HepG2 (cell line): ENCODE data around the gene KCNS1. TPM values are rescaled to one million over a fixed set of nuclear protein-coding genes. Genes with fewer than 3 reads are reported as not detected.

Source experiments
- ATAC-seq: fragments of 200-7000 bp; cut with Tn5 transposase; 3 replicates; pipeline ENCODE4 v1.9.1; 2020; ENCODE audit warnings: mild to moderate bottlenecking, moderate library complexity
- BruUV-seq: library from RNA; stranded (reverse); fragments of 400-500 nt; replicated peaks from 2 replicates; lab custom pipeline; 2021; lab: Mats Ljungman, UMichigan
- CTCF ChIA-PET: fragments of 300-600 bp; formaldehyde crosslinking; extraction: SDS; loops from one replicate; lab custom pipeline; 2021; ENCODE audit warnings: low total read pairs, inconsistent platforms, low intra/inter-chr PET ratio; lab: Yijun Ruan, JAX
- POLR2A ChIA-PET: fragments of 350-600 bp; sonication (Branson Sonifier 250); formaldehyde crosslinking; loops from one replicate; lab custom pipeline; 2020; ENCODE audit warnings: antibody characterized with exemption, inconsistent platforms; lab: Yijun Ruan, JAX
- DNase-seq: peaks from one replicate; pipeline ENCODE4 v3.0.0-alpha.2; 2015; ENCODE audit warnings: low spot score
- FAIRE-seq: peaks from 3 replicates; lab custom pipeline; 2011; peaks lifted over from hg19 to GRCh38; lab: Jason Lieb, UNC
- H2AFZ ChIP-seq: one replicate; pipeline ENCODE4 v1.6.1; 2011; ENCODE audit warnings: low read length, inconsistent platforms
- H3K27ac ChIP-seq: fragments of 300-600 bp; 3 replicates; pipeline ENCODE4 v1.8.0; 2011; ENCODE audit warnings: mixed run types, mild to moderate bottlenecking, mixed read lengths, low read length, inconsistent platforms; ENCODE audit not compliant: insufficient read depth; ENCODE audit errors: extremely low read length
- H3K27me3 ChIP-seq, 2 experiments: fragments of 200-600 bp in 1 of 2; 2 replicates in 1 of 2; 3 replicates in 1 of 2; pipeline versions ENCODE4 v1.6.0 to v1.8.0; 2011; ENCODE audit warnings: low read length in 2 of 2, mild to moderate bottlenecking in 2 of 2, moderate library complexity in 2 of 2, inconsistent platforms in 1 of 2; ENCODE audit not compliant: insufficient read depth in 2 of 2, control insufficient read depth in 1 of 2
- H3K36me3 ChIP-seq, 2 experiments: fragments of 200-600 bp in 1 of 2; replicated peaks in 1 of 2; 2 replicates in 1 of 2; 3 replicates in 1 of 2; pipeline versions ENCODE4 v1.5.1 to v1.8.0; 2011; ENCODE audit warnings: low read length in 2 of 2, inconsistent platforms in 1 of 2; ENCODE audit not compliant: insufficient read depth in 2 of 2, control insufficient read depth in 1 of 2
- H3K4me1 ChIP-seq: 2 replicates; pipeline ENCODE4 v1.5.1; 2012; ENCODE audit warnings: low read length, inconsistent platforms; ENCODE audit not compliant: insufficient read depth
- H3K4me2 ChIP-seq: 2 replicates; pipeline ENCODE4 v1.6.0; 2011; ENCODE audit warnings: low read depth, low read length, inconsistent platforms
- H3K4me3 ChIP-seq, 3 experiments: fragments of 200-600 bp in 1 of 3; sonication (generic), shearing (Covaris generic) in 1 of 3; replicated peaks in 1 of 3; 2 replicates each; pipeline ENCODE4 v1.5.1; 2011 to 2016; ENCODE audit warnings: low read length in 3 of 3, inconsistent platforms in 2 of 3, low read depth in 2 of 3, mild to moderate bottlenecking in 2 of 3, control low read depth in 1 of 3, mixed read lengths in 1 of 3; ENCODE audit not compliant: insufficient read depth in 1 of 3
- H3K79me2 ChIP-seq: one replicate; pipeline ENCODE4 v1.6.1; 2011; ENCODE audit warnings: low read length, inconsistent platforms; ENCODE audit not compliant: insufficient read depth
- H3K9ac ChIP-seq: 2 replicates; pipeline ENCODE4 v1.6.0; 2011; ENCODE audit warnings: mild to moderate bottlenecking, low read depth, low read length, inconsistent platforms; ENCODE audit not compliant: insufficient read depth
- H3K9me3 ChIP-seq: 2 replicates; pipeline ENCODE4 v1.5.1; 2012; ENCODE audit warnings: mild to moderate bottlenecking, low read length
- H4K20me1 ChIP-seq: 2 replicates; pipeline ENCODE4 v1.6.0; 2011; ENCODE audit warnings: inconsistent platforms, mild to moderate bottlenecking, low read length, moderate library complexity; ENCODE audit not compliant: insufficient read depth
- ETV5 ChIP-seq: IDR thresholded peaks from 2 replicates; pipeline ENCODE4 v1.6.1; 2018; ENCODE audit warnings: missing biosample characterization, missing genetic modification reagents, inconsistent platforms, borderline replicate concordance
- KLF12 ChIP-seq: sonication (generic); formaldehyde crosslinking; IDR thresholded peaks from 2 replicates; pipeline ENCODE4 v1.4.0; 2020; ENCODE audit warnings: missing genetic modification reagents, borderline replicate concordance
- MEF2D ChIP-seq: sonication (generic); formaldehyde crosslinking; IDR thresholded peaks from 2 replicates; pipeline ENCODE4 v1.5.1; 2020; ENCODE audit warnings: mild to moderate bottlenecking, missing genetic modification reagents
- RELA ChIP-seq: sonication (generic); formaldehyde crosslinking; IDR thresholded peaks from 2 replicates; pipeline ENCODE4 v1.4.0; 2020; ENCODE audit warnings: missing genetic modification reagents
- RFX5 ChIP-seq: IDR thresholded peaks from 2 replicates; pipeline ENCODE4 v1.6.1; 2011; ENCODE audit warnings: low read depth, low read length, improper control_type of control experiment
- SRY ChIP-seq: sonication (generic); formaldehyde crosslinking; IDR thresholded peaks from 2 replicates; pipeline ENCODE4 v1.8.0; 2022; ENCODE audit warnings: mild to moderate bottlenecking, missing genetic modification reagents
- U2AF1 ChIP-seq: fragments of 200-400 bp; formaldehyde crosslinking; optimal IDR thresholded peaks from 2 replicates; pipeline ENCODE3; 2017; ENCODE audit warnings: mild to moderate bottlenecking, low read depth, low read length
- ZNF121 ChIP-seq: sonication (generic); formaldehyde crosslinking; IDR thresholded peaks from 2 replicates; pipeline ENCODE4 v1.5.0; 2020; ENCODE audit warnings: mild to moderate bottlenecking, missing genetic modification reagents
- ZNF720 ChIP-seq: sonication (generic); formaldehyde crosslinking; IDR thresholded peaks from 2 replicates; pipeline ENCODE4 v1.4.0; 2020; ENCODE audit warnings: missing genetic modification reagents
- ZNF891 ChIP-seq: sonication (generic); formaldehyde crosslinking; IDR thresholded peaks from 2 replicates; pipeline ENCODE4 v1.5.0; 2020; ENCODE audit warnings: mild to moderate bottlenecking, missing genetic modification reagents
- WGBS: methylation state at CpG from one replicate; pipeline ENCODE4 v1.1.6; 2017; ENCODE audit warnings: low lambda C conversion rate; 5-methylcytosine and 5-hydroxymethylcytosine counted together
- in situ Hi-C: cut with HindIII; loops from 2 replicates; pipeline ENCODE4 v1.10.0; 2017; ENCODE audit warnings: low pct_unique_long_range_greater_than_20kb; ENCODE audit not compliant: extremely low pct_ligation_motif_present
- intact Hi-C: fragments of 100-400 bp; cut with micrococcal nuclease; formaldehyde crosslinking; loops from one replicate; pipeline ENCODE4 v1.10.0; 2022; ENCODE audit not compliant: unreplicated experiment
- polyA plus RNA-seq, 8 experiments: library from polyadenylated mRNA; depleted of rRNA in 3 of 8; stranded (reverse) in 7 of 8; unstranded in 1 of 8; fragments of >200 nt; fragmentation: Illumina TruSeq in 4 of 8; extraction: Trizol in 4 of 8; gene quantifications; 2 replicates each; pipeline versions ENCODE4 v1.2.1 to v1.2.3, GENCODE V29; 2011 to 2016; ENCODE audit warnings: low read depth in 4 of 8, missing spikeins in 1 of 8, mixed read lengths in 1 of 8; ENCODE audit not compliant: insufficient read depth in 1 of 8
- total RNA-seq, 5 experiments: library from RNA; depleted of rRNA; stranded (reverse); fragments of >200 nt; fragmentation: Illumina TruSeq; extraction: Trizol; gene quantifications; 2 replicates each; pipeline ENCODE4 v1.2.3, GENCODE V29; 2016; ENCODE audit warnings: low read depth in 1 of 5
- TF ChIP-seq, protein P1 (sequence below): sonication (generic); formaldehyde crosslinking; IDR thresholded peaks from 2 replicates; pipeline ENCODE4 v1.5.1; 2020; ENCODE audit warnings: missing genetic modification reagents, mild to moderate bottlenecking, borderline replicate concordance
- TF ChIP-seq, protein P2 (sequence below): sonication (generic); formaldehyde crosslinking; IDR thresholded peaks from 2 replicates; pipeline ENCODE4 v1.5.1; 2020; ENCODE audit warnings: mild to moderate bottlenecking, moderate library complexity, missing genetic modification reagents
- TF ChIP-seq, protein P3 (sequence below): IDR thresholded peaks from 2 replicates; pipeline ENCODE4 v1.6.1; 2016; ENCODE audit warnings: mild to moderate bottlenecking
- TF ChIP-seq, protein P4 (sequence below): sonication (generic); formaldehyde crosslinking; IDR thresholded peaks from 2 replicates; pipeline ENCODE4 v1.4.0; 2020; ENCODE audit warnings: missing genetic modification reagents, mild to moderate bottlenecking, borderline replicate concordance

Gene KCNS1
- total and polyA plus RNA-seq, 2 of the 13 experiments (the other 11 are each of a cell fraction or from before 2014, with no cell fraction given), result 0.03 TPM; not detected in 1

DNA sequence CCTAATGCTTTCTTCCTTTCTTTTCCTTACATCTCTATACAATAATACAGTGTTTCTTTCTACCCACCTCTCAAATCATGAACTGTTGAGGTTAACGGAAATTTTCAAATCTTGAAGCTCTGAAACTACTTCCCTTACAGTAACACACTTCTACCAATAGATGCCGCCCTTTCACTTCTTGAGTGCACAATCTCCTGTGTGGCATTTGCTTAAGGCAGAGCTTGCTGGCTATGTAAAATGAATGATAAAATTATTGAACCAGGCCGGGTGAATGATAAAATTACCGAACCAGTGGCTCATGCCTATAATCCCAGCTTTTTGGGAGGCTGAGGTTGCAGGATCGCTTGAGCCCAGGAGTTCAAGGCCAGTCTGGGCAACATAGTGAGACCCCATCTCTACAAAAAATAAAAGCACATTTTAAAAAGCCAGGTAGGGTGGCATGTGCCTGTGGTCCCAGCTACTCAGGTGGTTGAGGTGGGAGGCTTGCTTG, 56.8 kb downstream of the KCNS1 start:
- in situ Hi-C loops (loop anchor here (10.0 kb wide), 1 partner anchor 51 kb away; no protein-coding TSS in a partner anchor), intact Hi-C loops (loop anchor here (1.0 kb wide), 3 partner anchors 51 to 247 kb away; no protein-coding TSS in a partner anchor)
- WGBS, result 49% methylated on average over 5 of the region's 5 CpGs
- H3K79me2 ChIP-seq, result no peaks in the 10 kb centered on the region
- no peak overlapping the region for H3K4me3 ChIP-seq
- DNase-seq (peak; percentile 82), ATAC-seq (peak; percentile 84), FAIRE-seq (peak; percentile 83)
- no peak overlapping the region for H2AFZ ChIP-seq
- no peak overlapping the region for H3K27ac ChIP-seq
- no peak overlapping the region for H3K4me2 ChIP-seq
- ChIA-PET POLR2A (interaction anchor here (0.7 to 1.6 kb wide), 3 partner anchors 33 to 393 kb away, joined by 3 to 7 read pairs (median 4); no protein-coding TSS in a partner anchor), CTCF (interaction anchor here (0.7 to 4.3 kb wide), 7 partner anchors 37 to 246 kb away, joined by 3 to 47 read pairs (median 4); no protein-coding TSS in a partner anchor)
- no peaks in the 10 kb centered on the region for H3K4me1 ChIP-seq
- H4K20me1 ChIP-seq, result 0 out of 2 replicates have a peak, but pooled peaks cover 3% of the 10 kb centered on the region
- BruUV-seq, result no TSS peak
- peaks cover 0 to 4% of the 10 kb centered on the region in 2 experiments; a peak in 2 of 5 replicates for H3K36me3 ChIP-seq
- no peaks in the 10 kb centered on the region; a peak in 1 of 5 replicates for H3K27me3 ChIP-seq
- H3K9me3 ChIP-seq, result no peaks in the 10 kb centered on the region
- no peak overlapping the region for H3K9ac ChIP-seq
- TF ChIP-seq KLF12 (CRISPR knock-in tag) (no peak), ZNF891 (CRISPR knock-in tag) (no peak), MEF2D (CRISPR knock-in tag) (0 out of 2 replicates have a peak, but pooled peaks have one; percentile 22), SRY (no peak), ETV5 (CRISPR knock-in tag) (no peak), U2AF1 (no peak), ZNF121 (peak; percentile 97), RELA (CRISPR knock-in tag) (no peak), ZNF720 (CRISPR knock-in tag) (no peak), RFX5 (no peak)
- TF ChIP-seq, protein P1, sequence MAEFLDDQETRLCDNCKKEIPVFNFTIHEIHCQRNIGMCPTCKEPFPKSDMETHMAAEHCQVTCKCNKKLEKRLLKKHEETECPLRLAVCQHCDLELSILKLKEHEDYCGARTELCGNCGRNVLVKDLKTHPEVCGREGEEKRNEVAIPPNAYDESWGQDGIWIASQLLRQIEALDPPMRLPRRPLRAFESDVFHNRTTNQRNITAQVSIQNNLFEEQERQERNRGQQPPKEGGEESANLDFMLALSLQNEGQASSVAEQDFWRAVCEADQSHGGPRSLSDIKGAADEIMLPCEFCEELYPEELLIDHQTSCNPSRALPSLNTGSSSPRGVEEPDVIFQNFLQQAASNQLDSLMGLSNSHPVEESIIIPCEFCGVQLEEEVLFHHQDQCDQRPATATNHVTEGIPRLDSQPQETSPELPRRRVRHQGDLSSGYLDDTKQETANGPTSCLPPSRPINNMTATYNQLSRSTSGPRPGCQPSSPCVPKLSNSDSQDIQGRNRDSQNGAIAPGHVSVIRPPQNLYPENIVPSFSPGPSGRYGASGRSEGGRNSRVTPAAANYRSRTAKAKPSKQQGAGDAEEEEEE (CRISPR knock-in tag), result no peak
- TF ChIP-seq, protein P2, sequence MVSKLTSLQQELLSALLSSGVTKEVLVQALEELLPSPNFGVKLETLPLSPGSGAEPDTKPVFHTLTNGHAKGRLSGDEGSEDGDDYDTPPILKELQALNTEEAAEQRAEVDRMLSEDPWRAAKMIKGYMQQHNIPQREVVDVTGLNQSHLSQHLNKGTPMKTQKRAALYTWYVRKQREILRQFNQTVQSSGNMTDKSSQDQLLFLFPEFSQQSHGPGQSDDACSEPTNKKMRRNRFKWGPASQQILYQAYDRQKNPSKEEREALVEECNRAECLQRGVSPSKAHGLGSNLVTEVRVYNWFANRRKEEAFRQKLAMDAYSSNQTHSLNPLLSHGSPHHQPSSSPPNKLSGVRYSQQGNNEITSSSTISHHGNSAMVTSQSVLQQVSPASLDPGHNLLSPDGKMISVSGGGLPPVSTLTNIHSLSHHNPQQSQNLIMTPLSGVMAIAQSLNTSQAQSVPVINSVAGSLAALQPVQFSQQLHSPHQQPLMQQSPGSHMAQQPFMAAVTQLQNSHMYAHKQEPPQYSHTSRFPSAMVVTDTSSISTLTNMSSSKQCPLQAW (CRISPR knock-in tag), result peak; percentile 63; the same call in 1 of the 2 replicates
- TF ChIP-seq, protein P3, sequence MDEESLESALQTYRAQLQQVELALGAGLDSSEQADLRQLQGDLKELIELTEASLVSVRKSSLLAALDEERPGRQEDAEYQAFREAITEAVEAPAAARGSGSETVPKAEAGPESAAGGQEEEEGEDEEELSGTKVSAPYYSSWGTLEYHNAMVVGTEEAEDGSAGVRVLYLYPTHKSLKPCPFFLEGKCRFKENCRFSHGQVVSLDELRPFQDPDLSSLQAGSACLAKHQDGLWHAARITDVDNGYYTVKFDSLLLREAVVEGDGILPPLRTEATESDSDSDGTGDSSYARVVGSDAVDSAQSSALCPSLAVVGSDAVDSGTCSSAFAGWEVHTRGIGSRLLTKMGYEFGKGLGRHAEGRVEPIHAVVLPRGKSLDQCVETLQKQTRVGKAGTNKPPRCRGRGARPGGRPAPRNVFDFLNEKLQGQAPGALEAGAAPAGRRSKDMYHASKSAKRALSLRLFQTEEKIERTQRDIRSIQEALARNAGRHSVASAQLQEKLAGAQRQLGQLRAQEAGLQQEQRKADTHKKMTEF (CRISPR knock-in tag), result 0 out of 2 replicates have a peak, but pooled peaks have one; percentile 21
- TF ChIP-seq, protein P4, sequence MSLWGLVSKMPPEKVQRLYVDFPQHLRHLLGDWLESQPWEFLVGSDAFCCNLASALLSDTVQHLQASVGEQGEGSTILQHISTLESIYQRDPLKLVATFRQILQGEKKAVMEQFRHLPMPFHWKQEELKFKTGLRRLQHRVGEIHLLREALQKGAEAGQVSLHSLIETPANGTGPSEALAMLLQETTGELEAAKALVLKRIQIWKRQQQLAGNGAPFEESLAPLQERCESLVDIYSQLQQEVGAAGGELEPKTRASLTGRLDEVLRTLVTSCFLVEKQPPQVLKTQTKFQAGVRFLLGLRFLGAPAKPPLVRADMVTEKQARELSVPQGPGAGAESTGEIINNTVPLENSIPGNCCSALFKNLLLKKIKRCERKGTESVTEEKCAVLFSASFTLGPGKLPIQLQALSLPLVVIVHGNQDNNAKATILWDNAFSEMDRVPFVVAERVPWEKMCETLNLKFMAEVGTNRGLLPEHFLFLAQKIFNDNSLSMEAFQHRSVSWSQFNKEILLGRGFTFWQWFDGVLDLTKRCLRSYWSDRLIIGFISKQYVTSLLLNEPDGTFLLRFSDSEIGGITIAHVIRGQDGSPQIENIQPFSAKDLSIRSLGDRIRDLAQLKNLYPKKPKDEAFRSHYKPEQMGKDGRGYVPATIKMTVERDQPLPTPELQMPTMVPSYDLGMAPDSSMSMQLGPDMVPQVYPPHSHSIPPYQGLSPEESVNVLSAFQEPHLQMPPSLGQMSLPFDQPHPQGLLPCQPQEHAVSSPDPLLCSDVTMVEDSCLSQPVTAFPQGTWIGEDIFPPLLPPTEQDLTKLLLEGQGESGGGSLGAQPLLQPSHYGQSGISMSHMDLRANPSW (CRISPR knock-in tag), result no peak
